T-helper 17 cell (primary cell): ENCODE data around the gene COX6A1. TPM values are rescaled to one million over a fixed set of nuclear protein-coding genes. Genes with fewer than 3 reads are reported as not detected.

Experiments used
- ATAC-seq: fragments of 150-1000 bp; cut with Tn5 transposase; 2 replicates; pipeline ENCODE4 v1.10.0; 2021; ENCODE audit warnings: mild to moderate bottlenecking, moderate library complexity
- DNase-seq, 3 donors: peaks; one replicate each; pipeline versions ENCODE4 v3.0.0 to v3.0.0-alpha.2; 2020 to 2021
- H3K9me3 ChIP-seq: one replicate; pipeline ENCODE4 v1.7.0; 2013; ENCODE audit warnings: low read length, mild to moderate bottlenecking; ENCODE audit not compliant: control insufficient read depth, poor library complexity, severe bottlenecking
- H3K27ac Mint-ChIP-seq: one replicate; pipeline ENCODE4 v1.8.0; 2022; ENCODE audit warnings: mild to moderate bottlenecking, moderate library complexity, mixed read lengths
- H3K27me3 Mint-ChIP-seq: one replicate; pipeline ENCODE4 v1.8.0; 2022; ENCODE audit warnings: mixed read lengths
- H3K36me3 Mint-ChIP-seq: one replicate; pipeline ENCODE4 v1.8.0; 2022; ENCODE audit warnings: low read depth, mixed read lengths
- H3K4me1 Mint-ChIP-seq: one replicate; pipeline ENCODE4 v1.8.0; 2022; ENCODE audit warnings: mild to moderate bottlenecking, mixed read lengths
- H3K4me3 Mint-ChIP-seq: one replicate; pipeline ENCODE4 v1.8.0; 2022; ENCODE audit warnings: mild to moderate bottlenecking, moderate library complexity, mixed read lengths
- total RNA-seq, 4 donors: library from RNA in 2 of 4; stranded (reverse) in 2 of 4; gene quantifications; one replicate each; pipeline ENCODE4 v1.2.3 and lab custom pipeline; 2022 to 2026

Gene COX6A1
- 100 to 1,000 TPM; 136 to 144 TPM for total RNA-seq
- 17.6 to 37.1 reads per million in 2 donors for total RNA-seq (lab: John Stamatoyannopoulos, UW)

DNA sequence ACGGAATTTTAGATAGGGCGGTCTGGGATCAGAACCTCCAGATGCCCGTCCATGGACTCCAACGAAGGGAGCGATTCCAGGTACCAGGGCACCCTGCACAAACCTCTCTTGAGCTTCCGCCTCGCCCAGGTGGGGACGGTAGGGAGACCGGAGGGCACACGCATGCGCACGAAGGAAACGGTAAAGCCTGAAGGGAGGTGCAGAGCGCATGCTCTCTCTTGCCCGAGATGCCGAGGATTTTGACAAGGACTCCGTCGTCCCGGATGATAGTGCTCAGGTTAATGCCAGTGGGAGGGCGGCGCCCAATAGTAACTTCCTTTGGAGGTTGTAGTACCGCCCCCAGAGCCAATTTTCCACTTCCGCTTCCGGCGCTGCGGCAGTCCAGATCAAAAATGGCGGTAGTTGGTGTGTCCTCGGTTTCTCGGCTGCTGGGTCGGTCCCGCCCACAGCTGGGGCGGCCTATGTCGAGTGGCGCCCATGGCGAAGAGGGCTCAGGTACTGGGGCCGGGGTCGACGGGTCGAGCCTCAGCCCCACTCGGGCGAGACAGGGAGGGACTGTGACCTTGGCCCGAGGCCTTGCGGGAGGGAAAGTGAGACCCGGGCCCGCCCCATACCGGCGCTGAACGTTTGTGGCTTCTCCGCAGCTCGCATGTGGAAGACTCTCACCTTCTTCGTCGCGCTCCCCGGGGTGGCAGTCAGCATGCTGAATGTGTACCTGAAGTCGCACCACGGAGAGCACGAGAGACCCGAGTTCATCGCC is at the start of gene COX6A1:
TSS of gene COX6A1 (plus strand) at position 379 of the 760 bp plus-strand sequence. CDS start at position 393, 14 bp downstream.
- no peaks in the 10 kb centered on the region for H3K36me3 Mint-ChIP-seq
- DNase-seq (peak; percentile 89 to 95 (median 89)), ATAC-seq (peak; percentile 96)
- peaks cover 15% of the 10 kb centered on the region for H3K4me1 Mint-ChIP-seq
- H3K9me3 ChIP-seq, result no peaks in the 10 kb centered on the region
- peak within 1 kb of the TSS; percentile 90 for H3K27ac Mint-ChIP-seq
- peaks cover 4% of the 10 kb centered on the region for H3K27me3 Mint-ChIP-seq
- peak within 1 kb of the TSS; percentile 96 for H3K4me3 Mint-ChIP-seq

DNA sequence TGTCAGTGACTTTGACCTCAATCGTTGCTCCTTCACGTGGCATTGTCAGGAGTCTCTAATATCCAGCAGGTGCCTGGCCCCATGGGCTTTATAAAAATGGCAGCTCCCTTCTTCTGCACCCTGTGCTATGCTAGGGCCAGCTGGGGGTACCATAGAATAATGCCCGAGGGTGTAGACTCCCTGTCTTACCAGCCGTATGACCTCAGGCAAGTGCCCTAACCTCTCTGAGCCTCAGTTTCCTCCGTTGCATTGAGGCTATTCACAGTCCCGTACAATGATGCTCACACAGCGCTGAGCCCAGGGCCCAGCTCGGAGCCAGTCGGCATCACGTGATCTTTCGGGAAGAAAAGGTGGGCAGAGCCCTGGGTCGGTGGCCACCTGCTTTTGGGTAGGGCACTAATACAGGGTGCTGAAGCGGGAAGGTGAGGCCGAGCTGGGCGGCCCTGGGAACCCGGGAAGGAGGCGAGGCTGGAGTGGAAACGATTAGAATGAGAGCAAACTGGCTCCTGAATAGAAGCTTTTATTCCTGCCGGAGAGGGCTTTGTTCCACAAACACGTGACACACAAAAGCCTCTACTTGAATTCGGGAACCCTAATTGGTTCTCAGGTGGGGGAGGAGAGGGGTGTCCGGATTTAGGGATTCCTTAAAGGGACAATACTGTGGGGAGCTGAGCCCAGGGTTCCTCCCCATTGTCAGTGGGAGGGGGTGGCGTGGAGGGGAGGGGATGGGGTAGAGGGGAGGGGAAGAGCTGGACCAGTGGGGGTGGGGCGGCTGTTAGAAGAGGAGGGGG is 49.0 kb upstream of the COX6A1 start:
- no peak for ATAC-seq
- H3K4me3 Mint-ChIP-seq, result peak overlapping the region; percentile 36
- peaks cover 6% of the 10 kb centered on the region for H3K4me1 Mint-ChIP-seq
- DNase-seq, result no peak
- H3K9me3 ChIP-seq, result no peaks in the 10 kb centered on the region
- peaks cover 2% of the 10 kb centered on the region for H3K36me3 Mint-ChIP-seq
- H3K27ac Mint-ChIP-seq, result no peak overlapping the region
- peaks cover 35% of the 10 kb centered on the region for H3K27me3 Mint-ChIP-seq

DNA sequence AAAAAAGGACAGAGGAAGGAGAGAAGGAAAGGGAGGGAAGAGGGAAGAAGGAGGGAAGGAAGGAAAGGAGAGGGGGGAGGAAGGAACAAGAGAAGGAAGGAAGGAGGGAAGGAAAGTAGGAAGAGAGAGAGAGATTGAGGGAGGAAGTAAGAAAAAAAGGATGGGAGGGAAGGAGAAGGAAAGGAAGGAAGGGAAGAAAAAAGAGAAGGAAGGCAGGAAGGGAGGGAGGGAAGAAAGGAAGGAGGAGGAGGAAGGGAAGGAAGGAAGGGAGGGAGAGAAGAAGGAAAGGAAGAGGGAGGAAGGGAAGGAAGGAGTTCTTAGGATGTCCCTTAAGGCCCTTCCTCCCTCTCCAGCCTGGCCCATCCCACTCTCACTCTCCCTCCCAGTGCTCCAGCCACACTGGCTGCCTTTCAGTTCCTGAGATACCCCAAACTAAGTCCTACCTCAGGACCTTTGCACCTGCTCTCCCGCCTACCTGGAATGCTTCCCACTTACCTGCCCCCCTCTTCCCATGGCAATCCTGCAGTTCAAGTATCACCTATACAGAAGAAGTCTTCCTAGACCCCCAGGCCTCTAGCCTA is 47.3 kb upstream of the COX6A1 start:
- no peaks in the 10 kb centered on the region for H3K9me3 ChIP-seq
- peaks cover 6% of the 10 kb centered on the region for H3K4me1 Mint-ChIP-seq
- ATAC-seq (no peak), DNase-seq (no peak)
- H3K4me3 Mint-ChIP-seq, result no peak overlapping the region
- H3K27me3 Mint-ChIP-seq, result peaks cover 41% of the 10 kb centered on the region
- no peak overlapping the region for H3K27ac Mint-ChIP-seq
- H3K36me3 Mint-ChIP-seq, result peaks cover 2% of the 10 kb centered on the region

DNA sequence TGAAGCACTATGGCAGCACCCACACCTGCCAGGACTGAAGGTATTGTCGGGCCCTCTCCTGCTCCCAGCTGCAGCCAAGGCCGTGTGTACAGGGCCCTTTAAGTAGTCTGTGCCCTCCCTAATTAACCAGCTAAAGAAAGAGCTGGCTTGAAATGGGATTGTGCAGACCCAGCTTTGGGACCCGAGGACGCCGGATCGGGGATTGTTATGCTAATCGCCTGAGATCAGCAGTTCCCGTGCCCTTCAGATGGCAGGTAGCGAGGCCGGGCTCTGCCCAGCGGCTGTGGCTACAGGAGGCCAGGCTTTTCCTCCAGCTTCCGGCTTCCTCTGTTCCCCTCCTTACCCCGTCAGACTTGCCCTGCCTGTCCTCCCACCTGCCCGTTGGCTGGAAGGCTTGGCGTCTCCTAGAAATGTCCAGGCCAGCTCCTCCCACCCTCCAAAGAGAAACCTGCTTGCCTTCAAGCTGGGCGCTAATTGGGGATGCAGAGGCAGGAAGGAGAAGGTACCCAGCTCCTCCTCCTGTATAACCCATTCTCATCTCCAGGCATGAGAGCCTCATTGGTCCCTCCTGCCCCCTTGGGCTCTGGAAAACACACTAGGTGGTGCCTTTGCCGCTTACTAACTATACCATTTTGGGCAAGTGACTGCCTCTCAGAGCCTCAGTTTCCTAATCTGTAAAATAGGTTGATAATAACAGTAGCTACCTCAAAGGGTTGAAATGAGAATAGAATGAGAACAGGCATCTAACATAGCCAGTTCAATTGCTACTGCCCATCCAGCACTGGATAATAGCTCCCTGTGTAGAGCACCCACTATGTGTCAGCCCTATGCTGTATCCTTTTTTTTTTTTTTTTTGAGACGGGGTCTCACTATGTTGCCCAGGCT is 43.2 kb upstream of the COX6A1 start:
- H3K9me3 ChIP-seq, result no peaks in the 10 kb centered on the region
- DNase-seq (no peak), ATAC-seq (no peak)
- Mint-ChIP-seq H3K4me1 (peaks cover under 1% of the 10 kb centered on the region), H3K27me3 (peaks cover 32% of the 10 kb centered on the region), H3K4me3 (no peak overlapping the region), H3K36me3 (peaks cover 5% of the 10 kb centered on the region), H3K27ac (no peak overlapping the region)

DNA sequence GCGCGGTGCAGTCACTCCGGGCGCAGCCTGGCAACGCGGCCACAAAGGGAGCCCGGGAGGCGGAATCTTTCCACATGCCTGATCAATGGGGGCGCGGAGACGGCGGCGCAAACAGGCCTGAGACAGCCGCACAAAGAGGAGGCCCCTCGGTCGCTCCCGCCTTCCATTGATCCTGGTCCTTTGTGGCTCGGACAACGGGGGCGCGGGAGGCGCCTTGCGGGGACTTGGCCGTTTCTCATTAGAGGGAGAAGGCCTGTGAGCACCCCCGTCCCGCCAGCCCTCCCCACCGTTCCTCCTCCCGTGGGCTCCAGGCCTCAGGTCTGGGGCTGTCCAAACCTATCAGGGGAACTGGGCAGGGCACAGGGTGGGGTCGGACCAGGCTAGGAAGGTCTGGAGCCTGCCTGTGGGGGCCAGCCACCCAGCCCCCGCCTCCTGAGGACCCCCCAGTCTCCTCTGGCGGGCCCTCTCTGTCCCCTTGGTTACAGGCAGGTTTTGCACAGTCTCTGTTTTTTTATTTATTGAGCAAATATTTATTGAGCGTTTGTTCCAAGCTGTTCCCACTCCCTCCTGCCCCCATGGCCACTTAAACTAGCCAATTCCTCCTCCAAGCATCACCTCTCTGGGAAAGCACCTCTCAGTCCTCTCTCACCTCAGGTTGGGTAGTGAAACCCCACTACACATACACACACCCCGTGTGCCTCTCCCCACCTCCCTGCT is 39.9 kb upstream of the COX6A1 start:
- Mint-ChIP-seq H3K27ac (no peak overlapping the region), H3K27me3 (peaks cover 57% of the 10 kb centered on the region), H3K36me3 (peaks cover 6% of the 10 kb centered on the region), H3K4me1 (no peaks in the 10 kb centered on the region), H3K4me3 (no peak overlapping the region)
- no peaks in the 10 kb centered on the region for H3K9me3 ChIP-seq
- ATAC-seq, result no peak
- no peak for DNase-seq

DNA sequence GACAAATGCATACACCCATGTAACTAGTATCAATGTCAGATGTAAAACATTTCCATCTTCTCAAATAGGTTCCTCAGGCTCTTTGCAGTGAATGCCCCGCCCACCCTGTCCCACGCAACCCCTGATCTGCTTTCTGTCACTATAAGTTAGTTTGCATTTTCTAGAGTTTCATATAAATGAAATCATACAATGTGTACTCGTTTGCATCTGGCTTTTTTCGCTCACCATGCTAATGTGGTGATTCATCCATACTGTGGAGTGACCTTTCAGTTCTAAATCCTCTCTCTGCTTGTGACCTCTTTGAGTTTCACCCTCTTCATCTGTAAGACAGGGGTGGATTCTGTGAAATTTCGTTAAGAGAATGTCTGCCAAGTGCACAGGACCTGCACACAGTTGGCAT is 38.4 kb upstream of the COX6A1 start:
- ATAC-seq (no peak), DNase-seq (no peak)
- H3K9me3 ChIP-seq, result no peaks in the 10 kb centered on the region
- no peaks in the 10 kb centered on the region for H3K4me1 Mint-ChIP-seq
- peaks cover 6% of the 10 kb centered on the region for H3K36me3 Mint-ChIP-seq
- H3K27me3 Mint-ChIP-seq, result peaks cover 57% of the 10 kb centered on the region
- no peak overlapping the region for H3K27ac Mint-ChIP-seq
- no peak overlapping the region for H3K4me3 Mint-ChIP-seq

DNA sequence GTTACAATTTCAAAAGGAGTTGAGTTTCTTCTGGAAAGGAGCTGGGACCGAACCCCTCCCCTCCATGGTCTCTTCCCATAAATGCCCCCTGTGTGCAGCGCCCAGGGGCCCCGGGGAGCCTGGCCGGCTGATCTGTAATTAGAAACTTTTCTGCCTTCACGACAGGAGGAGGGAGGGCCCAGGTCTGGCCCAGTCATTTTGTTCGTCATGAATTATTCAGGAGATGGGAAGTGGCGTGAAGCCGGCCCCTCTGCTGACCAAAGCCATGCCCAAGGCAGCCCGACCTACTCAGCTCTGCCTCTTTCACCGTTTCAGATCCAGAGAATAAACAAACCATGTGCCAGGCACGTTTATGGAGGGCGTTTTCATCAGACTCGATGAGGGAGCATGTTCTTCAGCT is 35.7 kb upstream of the COX6A1 start:
- no peaks in the 10 kb centered on the region for H3K4me1 Mint-ChIP-seq
- H3K27ac Mint-ChIP-seq, result no peak overlapping the region
- peaks cover 37% of the 10 kb centered on the region for H3K27me3 Mint-ChIP-seq
- ATAC-seq, result no peak
- no peak for DNase-seq
- no peaks in the 10 kb centered on the region for H3K9me3 ChIP-seq
- H3K4me3 Mint-ChIP-seq, result no peak overlapping the region
- peaks cover 6% of the 10 kb centered on the region for H3K36me3 Mint-ChIP-seq

DNA sequence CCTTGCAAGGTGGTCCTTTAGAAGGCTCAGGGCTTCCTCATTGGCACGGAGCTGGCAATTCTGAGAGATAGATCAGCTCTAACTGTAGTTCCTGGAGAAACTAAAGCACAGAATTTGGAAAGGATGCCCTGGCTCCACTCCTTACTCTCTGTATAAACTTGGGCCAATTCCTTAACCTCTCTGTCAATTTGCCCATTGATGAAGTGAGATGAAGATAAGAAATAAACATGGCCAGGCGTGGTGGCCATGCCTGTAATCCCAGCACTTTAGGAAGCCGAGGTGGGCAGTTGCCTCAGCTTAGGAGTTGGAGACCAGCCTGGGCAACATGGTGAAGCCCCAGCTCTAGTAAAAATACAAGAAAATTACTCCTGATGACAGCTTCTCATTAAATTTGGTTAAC is 34.0 kb upstream of the COX6A1 start:
- no peak for DNase-seq
- Mint-ChIP-seq H3K27ac (no peak overlapping the region), H3K4me1 (no peaks in the 10 kb centered on the region), H3K36me3 (peaks cover 3% of the 10 kb centered on the region), H3K4me3 (no peak overlapping the region), H3K27me3 (peaks cover 29% of the 10 kb centered on the region)
- H3K9me3 ChIP-seq, result no peaks in the 10 kb centered on the region
- no peak for ATAC-seq

DNA sequence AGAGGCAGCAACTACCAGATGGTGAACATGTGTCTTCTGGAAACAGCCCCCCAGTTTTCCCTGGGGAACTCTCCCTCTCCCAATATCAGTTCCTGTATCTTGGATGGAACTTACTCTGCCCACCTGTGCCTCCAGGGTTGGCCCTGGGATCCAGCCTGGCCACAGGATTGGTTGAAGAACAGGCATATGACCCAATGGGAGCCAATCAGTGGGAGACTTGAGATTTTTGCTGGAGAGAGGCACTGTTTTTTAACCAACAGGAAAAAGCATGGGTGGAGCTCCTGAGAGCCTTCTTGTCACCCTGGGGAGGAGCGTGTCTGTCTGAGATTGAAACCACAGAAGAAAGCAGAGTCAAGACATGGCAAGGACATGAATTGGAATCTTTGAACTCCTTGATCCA is 33.6 kb upstream of the COX6A1 start:
- Mint-ChIP-seq H3K27ac (no peak overlapping the region), H3K27me3 (peaks cover 28% of the 10 kb centered on the region), H3K4me3 (no peak overlapping the region), H3K4me1 (no peaks in the 10 kb centered on the region), H3K36me3 (peaks cover 3% of the 10 kb centered on the region)
- no peaks in the 10 kb centered on the region for H3K9me3 ChIP-seq
- no peak for ATAC-seq
- DNase-seq, result no peak

DNA sequence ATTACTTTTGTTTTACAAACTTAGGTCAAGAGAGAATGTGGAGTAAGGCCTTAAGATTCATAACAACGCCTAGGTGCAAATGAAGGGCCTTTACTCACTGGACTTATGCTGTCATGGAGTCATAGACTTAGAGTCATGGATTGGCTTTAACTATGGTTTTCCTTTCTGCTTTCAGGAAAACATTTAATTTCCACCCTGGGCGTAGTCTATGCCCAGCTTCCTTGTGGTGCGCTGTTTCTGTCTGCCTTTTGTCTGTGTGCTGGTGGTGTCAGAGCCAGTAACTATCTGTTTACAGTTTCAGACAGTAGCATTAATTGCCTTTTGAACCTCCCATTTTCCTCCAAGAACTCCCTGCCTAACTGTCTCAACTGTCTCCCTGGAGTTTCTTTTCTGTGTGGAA is 31.8 kb upstream of the COX6A1 start:
- Mint-ChIP-seq H3K27me3 (peaks cover 13% of the 10 kb centered on the region), H3K27ac (no peak overlapping the region), H3K4me1 (no peaks in the 10 kb centered on the region), H3K36me3 (peaks cover 3% of the 10 kb centered on the region), H3K4me3 (no peak overlapping the region)
- DNase-seq, result no peak
- no peaks in the 10 kb centered on the region for H3K9me3 ChIP-seq
- ATAC-seq, result no peak

DNA sequence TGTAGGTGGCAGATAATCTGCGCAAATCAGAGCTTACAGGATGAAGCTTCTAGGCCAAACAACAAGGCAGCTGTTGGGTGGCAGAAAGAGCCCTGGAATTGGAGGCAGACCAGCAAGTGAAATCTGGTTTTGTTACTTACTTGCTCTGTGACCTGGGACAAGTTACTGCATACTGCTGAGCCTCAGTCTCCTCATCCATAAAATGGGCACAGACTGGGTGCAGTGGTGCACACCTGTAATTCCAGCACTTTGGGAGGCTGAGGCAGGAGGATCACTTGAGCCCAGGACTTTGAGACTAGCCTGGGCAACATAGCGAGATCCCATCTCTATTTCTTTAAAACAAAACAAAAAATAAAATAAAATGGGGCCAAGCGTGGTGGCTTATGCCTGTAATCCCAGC is 31.4 kb upstream of the COX6A1 start:
- DNase-seq (no peak), ATAC-seq (no peak)
- Mint-ChIP-seq H3K36me3 (peaks cover 3% of the 10 kb centered on the region), H3K27ac (no peak overlapping the region), H3K4me3 (no peak overlapping the region), H3K27me3 (peaks cover 13% of the 10 kb centered on the region), H3K4me1 (no peaks in the 10 kb centered on the region)
- H3K9me3 ChIP-seq, result no peaks in the 10 kb centered on the region

DNA sequence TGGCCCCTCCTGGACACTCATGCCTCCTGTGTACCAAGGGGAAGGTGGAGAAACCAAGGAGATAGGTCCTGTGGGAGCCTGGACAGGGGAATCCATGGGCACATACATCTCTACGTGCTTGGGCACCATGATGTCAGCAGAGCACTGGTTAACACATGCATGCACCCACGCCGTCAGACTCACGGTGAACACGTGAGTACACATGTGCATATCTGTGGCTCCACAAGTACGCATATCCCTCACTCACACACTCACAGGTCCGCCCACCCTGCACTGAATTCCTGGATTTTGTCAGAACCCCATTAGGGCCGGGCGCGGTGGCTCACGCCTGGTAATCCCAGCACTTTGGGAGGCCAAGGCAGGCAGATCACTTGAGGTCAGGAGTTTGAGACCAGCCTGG is 29.1 kb upstream of the COX6A1 start:
- no peaks in the 10 kb centered on the region for H3K9me3 ChIP-seq
- Mint-ChIP-seq H3K27me3 (peaks cover 6% of the 10 kb centered on the region), H3K36me3 (no peaks in the 10 kb centered on the region), H3K4me3 (no peak overlapping the region), H3K4me1 (no peaks in the 10 kb centered on the region), H3K27ac (no peak overlapping the region)
- DNase-seq (no peak), ATAC-seq (no peak)
